Measurements from ENCODE around the gene ENGASE. TPM values are rescaled to one million over a fixed set of nuclear protein-coding genes. Genes with fewer than 3 reads are reported as not detected.
A peak's percentile ranks its signal among the peaks of the same experiment; 100 is the strongest.
"Not testable (repeated sequence)": the region's sequence is repeated elsewhere in the genome, so short reads cannot be mapped to it uniquely, and the experiment has no call there.

Gene ENGASE, protein sequence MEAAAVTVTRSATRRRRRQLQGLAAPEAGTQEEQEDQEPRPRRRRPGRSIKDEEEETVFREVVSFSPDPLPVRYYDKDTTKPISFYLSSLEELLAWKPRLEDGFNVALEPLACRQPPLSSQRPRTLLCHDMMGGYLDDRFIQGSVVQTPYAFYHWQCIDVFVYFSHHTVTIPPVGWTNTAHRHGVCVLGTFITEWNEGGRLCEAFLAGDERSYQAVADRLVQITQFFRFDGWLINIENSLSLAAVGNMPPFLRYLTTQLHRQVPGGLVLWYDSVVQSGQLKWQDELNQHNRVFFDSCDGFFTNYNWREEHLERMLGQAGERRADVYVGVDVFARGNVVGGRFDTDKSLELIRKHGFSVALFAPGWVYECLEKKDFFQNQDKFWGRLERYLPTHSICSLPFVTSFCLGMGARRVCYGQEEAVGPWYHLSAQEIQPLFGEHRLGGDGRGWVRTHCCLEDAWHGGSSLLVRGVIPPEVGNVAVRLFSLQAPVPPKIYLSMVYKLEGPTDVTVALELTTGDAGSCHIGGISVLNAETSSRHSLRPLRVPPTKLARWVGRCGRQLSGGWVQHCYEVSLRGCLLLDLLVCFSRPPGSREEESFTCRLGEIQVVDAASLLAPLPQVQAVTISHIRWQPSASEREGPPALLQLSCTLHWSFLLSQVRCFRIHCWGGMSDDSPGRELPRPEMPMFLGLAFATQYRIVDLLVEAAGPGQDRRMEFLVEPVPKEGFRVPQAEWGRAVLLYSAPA
- 39.7 TPM for polyA plus RNA-seq (2012; ENCODE audit: insufficient read depth, insufficient read length)

- peak; percentile 78 for DNase-seq (ENCODE audit: low read depth, low spot score)
- H3K4me3 ChIP-seq (ENCODE audit: low read length) = peak within 1 kb of the TSS; percentile 61
These were observed at the start of gene ENGASE for GRCh38 chr17:79074649-79075445. Gene ENGASE (plus strand): TSS chr17:79074824. CDS start chr17:79074945, 121 bp downstream.

GRCh38 chr17:79024901-79025737, 49.5 kb upstream of the ENGASE start:
- H3K4me3 ChIP-seq (ENCODE audit: low read length) = peak overlapping the region; percentile 53
- DNase-seq (ENCODE audit: low read depth, low spot score) = no peak

DNA sequence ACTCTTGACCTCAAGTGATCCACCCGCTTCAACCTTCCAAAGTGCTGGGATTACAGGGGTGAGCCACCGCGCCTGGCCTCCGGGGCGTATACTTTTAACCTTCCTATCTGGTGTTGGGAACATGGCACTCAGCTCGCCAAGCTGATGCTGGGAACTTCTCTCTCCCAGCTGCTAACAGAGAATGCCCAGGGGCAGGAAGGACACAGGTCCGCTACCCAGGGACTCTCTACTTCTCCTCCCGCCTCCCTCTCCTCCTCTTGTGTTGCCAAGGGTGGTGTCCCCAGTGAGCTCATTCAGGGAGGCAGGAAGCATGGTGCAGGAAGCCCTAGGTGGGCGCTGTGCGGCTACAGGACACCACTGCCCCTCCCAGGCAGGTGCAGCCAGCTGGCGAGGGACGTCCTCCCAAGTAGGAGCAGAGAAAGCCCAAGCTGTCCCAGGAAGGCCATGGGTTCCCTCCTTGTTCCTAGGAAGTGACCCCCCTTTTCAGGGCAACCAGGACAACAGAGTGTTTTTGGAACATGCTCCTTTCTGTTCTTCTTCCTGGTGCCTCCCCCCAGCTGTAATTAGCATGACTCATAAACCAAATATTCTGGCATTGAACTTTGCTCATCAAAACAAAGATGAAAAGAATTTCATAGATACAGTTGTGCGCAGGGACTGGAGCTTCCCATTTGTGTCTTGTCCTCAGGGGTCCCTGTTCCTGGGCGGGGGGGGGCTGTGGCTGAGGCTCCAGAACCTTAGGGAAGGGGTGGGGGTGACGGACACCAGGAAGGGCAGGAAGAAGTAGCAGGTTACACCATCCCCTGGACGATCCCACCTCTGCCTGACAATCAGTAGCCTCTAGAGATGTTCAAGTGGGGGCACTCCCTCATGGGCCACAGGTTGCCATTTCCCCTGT, 48.0 kb upstream of the ENGASE start:
- no peak for DNase-seq (ENCODE audit: low read depth, low spot score)
- no peak overlapping the region for H3K4me3 ChIP-seq (ENCODE audit: low read length)

DNA sequence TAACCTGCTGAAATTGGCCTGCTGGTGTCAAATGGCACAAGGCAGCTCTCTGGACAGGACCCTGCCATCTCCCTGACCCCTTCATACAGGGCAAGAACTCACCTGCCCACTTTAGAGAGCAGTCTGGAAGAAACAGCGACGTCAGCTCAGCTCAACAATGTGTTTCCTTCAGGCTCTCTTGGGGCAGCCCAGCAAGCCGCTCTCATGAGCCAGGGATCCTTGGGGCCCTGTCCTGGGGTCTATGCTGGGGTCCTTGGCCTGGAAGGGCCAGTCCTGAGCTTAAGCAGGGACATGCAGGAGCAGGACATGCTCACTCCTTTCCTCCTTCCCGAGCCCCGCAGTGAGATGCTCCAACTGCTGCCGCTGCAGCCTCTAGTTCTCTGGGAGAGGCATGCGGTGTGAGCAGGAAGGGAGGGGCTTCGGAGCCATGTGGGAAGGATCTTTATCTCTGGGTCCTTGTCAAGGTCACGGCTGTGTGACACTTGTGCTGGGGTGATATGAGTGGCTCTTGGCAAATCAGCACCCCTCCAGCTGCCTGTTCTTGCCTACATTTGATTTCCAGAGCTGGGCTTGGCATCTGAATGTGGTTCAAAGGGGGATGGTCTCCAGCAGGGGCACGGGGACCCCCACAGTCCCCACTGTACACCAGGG, 47.2 kb upstream of the ENGASE start:
- no peak overlapping the region for H3K4me3 ChIP-seq (ENCODE audit: low read length)
- no peak for DNase-seq (ENCODE audit: low read depth, low spot score)

GRCh38 chr17:79027925-79028491, 46.6 kb upstream of the ENGASE start:
- DNase-seq (ENCODE audit: low read depth, low spot score) = no peak
- H3K4me3 ChIP-seq (ENCODE audit: low read length) = no peak overlapping the region

DNA sequence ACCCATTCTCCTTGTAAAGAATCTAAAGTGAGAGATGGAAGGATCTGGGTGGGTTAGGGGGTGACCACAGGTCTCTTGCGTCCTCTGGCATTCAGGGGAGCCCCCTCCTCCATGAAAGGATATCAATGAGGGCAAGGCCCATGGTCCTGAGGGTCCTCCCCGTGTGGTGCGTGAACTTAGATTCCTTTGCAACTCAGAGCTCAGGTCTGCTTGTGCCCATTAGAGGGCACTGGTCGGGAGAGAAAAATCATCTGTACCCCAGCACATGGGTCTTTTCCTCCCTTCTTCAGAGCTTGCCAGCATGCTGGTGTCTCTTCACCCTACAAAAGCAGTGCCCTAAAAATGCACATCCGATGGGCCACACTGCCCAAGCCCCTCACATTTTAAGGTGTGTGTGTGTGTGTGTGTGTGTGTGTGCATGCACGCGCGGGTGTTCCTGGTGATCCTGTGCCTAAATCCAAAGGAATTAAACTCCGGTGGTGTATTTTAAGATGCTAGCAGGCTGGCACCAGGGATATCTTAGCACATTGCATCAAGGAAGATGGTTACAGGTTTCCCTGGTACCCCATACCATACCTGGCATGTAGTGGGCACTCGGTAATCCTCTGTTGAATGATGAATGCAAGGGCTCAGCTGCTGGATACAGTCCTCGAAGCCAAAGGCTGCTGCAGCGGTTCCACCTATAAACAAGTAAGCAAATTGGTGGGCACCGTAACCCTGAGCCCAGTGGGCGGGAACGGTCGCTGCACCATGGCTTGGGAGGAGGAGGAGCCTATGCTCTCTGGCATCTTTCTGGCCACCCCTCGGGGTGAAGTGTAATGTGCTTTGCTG, 45.9 kb upstream of the ENGASE start:
- no peak for DNase-seq (ENCODE audit: low read depth, low spot score)
- no peak overlapping the region for H3K4me3 ChIP-seq (ENCODE audit: low read length)

DNA sequence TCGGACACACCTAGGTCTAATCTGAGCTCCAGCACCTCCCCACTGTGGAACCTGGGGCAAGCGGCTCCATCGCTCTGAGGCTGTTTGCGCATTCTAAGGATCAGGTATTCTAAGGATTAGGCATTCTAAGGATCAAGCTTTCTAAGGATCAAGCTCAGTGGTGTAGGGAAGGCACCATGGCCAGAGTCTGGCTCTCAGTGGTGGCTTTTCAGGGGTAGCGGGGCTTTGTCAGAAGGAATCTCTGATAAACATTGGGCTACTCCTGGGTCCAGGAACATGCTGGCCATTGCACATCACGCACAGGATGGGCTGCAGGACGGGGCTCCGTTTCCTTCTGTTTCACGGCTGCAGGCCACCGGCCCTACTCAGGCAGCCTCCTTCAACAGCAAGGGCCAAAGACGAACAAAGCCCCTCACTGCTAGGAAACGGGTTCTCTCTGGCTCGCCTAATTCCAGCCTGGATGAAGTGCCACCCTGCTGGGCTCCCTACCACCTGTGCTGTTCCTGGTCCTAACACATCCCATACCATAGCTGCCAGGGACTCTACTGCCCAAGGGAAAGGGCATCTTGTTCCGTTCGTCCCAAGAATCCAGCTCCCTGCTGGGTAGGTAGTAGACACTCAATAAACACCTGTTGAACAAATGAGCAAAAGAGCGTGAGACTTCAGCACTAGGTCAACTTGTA, 45.2 kb upstream of the ENGASE start:
- no peak for DNase-seq (ENCODE audit: low read depth, low spot score)
- no peak overlapping the region for H3K4me3 ChIP-seq (ENCODE audit: low read length)

DNA sequence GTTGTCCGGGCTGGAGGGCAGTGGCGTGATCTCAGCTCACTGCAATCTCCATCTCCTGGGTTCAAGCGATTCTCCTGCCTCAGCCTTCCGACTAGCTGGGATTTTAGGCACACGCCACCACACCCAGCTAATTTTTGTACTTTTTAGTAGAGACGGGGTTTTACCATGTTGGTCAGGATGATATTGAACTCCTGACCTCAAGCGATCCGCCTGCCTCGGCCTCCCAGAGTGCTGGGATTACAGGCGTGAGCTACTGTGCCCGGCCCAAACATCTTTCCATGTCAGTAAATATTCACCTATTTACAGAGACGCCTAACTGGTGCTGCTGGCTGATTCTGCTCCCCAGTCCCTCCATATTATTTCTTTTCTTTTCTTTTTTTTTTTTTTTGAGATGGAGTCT, 44.0 kb upstream of the ENGASE start:
- DNase-seq (ENCODE audit: low read depth, low spot score); H3K4me3 ChIP-seq (ENCODE audit: low read length): not testable (repeated sequence)

DNA sequence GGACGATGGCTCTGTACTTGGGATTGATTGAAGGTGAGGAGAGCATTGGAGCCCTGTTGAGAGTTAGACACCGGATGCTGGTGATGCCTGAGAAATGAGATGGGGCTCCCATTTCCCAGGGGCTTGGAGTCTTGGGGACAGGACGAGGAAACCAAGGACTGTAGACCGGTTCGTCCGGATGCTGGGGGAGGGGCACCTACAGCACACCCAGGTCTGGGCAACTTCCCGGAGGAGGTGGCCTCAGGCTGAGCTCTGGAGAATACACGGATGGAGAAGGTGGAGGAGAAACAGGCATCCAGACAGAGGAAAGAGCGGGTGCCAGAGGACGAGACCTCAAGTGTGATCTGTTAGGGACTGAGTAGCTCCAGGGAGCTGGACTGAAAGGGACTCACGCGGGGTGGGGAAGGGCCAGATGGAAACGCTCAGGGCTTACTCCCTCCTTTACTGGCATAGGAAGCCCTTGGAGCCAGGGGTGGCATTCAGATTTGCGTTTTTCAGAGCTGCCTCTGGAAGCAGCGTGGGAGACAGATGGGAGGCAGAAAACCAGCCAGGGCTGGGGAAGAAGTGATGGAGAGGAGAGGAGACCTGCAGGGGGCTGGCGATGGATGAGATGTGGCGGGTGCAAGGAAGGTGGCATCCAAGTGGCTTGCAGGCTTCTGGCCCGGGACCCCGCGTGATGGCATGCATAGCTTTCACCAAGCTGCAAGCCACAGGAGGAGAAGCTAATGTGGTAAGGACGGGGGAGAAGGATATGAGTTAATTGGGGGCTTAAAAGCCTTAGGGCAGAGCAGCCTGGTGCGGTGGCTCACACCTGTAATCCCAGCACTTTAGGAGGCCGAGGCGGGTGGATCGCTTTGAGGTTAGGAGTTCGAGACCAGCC, 42.4 kb upstream of the ENGASE start:
- H3K4me3 ChIP-seq (ENCODE audit: low read length) = no peak overlapping the region
- no peak for DNase-seq (ENCODE audit: low read depth, low spot score)

DNA sequence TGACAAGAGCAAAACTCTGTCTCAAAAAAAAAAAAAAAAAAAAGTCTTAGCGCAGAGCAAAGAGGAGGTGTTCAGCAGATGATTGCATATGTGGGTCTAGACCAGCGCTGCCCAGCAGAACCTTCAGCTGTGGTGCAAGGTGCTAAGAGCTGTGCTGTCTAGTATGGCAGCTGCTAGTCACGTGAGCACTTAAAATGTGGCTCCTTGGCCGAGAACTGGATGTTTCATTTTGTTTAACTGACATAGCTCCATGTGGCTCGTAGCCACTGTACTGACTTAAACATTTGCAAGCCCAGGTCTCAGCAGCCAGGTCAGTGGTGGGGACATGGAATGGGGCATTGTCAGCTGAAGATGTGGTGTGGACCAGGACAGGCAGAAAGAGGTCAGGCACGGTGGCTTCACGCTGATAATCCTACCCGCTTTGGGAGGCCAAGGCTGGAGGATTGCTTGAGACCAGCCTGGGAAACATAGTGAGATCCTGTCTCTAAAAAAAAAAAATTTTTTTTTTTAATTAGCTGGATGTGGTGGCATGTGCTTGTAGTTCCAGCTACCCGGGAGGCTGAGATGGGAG, 41.5 kb upstream of the ENGASE start:
- H3K4me3 ChIP-seq (ENCODE audit: low read length) = no peak overlapping the region
- DNase-seq (ENCODE audit: low read depth, low spot score) = no peak

DNA sequence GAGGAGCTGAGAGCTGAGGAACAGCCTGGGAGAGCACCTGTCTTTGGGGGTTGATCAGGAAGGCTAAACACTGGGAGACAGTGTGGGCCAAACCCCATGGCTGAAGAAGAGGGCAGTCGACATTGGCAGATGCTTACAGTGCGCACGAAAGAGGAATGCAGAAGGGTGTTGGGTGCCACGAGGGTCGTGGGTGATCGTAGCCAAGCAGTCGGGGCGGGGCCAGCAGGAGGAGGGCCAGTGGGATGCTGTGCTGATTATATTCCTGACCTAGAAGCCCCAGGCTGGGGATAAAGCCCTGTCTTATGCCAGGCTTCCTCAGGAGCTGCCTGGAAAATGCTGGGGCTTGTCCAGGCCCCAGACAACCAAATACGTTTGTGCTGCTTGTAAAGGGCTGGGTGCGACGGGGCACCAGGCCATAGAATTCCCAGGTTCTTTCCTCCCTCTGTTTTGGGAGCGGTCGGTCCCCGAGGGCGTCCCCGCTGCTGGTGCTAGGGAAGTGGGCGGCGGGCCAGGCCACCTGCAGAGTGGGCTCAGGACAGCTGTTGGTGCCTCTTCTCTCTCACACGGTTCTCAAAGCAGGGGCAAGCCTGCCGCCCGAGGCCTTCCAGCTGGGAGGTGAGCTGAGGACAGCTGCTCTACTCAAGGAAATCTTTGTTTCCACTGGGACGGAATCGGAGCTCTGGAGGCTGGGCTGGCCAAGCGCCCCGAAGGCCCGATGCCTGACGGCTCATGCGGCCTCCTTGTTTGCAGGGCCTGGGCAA, 40.7 kb upstream of the ENGASE start:
- H3K4me3 ChIP-seq (ENCODE audit: low read length) = no peak overlapping the region
- DNase-seq (ENCODE audit: low read depth, low spot score) = no peak

GRCh38 chr17:79034931-79035485, 39.6 kb upstream of the ENGASE start:
- H3K4me3 ChIP-seq (ENCODE audit: low read length) = no peak overlapping the region
- DNase-seq (ENCODE audit: low read depth, low spot score) = no peak

- H3K4me3 ChIP-seq (ENCODE audit: low read length) = no peak overlapping the region
- DNase-seq (ENCODE audit: low read depth, low spot score) = no peak
These were observed 38.9 kb upstream of the ENGASE start for GRCh38 chr17:79035686-79036085.

All from Jurkat, Clone E6-1 (cell line).